Astrocyte of the spinal cord (primary cell): Measurements from ENCODE around the gene ERVFRD-1.

Experiments
- DNase-seq: peaks from one replicate; pipeline ENCODE4 v3.0.0; 2011; ENCODE audit warnings: low read depth, low spot score
- H3K4me3 ChIP-seq: 2 replicates; pipeline ENCODE4 v1.5.1; 2011; ENCODE audit warnings: low read depth, mild to moderate bottlenecking, low read length, moderate library complexity
- in situ Hi-C: cut with HindIII; loops from 2 replicates; pipeline ENCODE4 v1.10.0; 2017; ENCODE audit warnings: low sequenced_read_pairs
- TF ChIP-seq, protein P1 (sequence below): IDR thresholded peaks from 2 replicates; pipeline ENCODE4 v1.5.1; 2012; ENCODE audit warnings: low read depth, mild to moderate bottlenecking, low read length, inconsistent platforms

The ERVFRD-1 gene

DNA sequence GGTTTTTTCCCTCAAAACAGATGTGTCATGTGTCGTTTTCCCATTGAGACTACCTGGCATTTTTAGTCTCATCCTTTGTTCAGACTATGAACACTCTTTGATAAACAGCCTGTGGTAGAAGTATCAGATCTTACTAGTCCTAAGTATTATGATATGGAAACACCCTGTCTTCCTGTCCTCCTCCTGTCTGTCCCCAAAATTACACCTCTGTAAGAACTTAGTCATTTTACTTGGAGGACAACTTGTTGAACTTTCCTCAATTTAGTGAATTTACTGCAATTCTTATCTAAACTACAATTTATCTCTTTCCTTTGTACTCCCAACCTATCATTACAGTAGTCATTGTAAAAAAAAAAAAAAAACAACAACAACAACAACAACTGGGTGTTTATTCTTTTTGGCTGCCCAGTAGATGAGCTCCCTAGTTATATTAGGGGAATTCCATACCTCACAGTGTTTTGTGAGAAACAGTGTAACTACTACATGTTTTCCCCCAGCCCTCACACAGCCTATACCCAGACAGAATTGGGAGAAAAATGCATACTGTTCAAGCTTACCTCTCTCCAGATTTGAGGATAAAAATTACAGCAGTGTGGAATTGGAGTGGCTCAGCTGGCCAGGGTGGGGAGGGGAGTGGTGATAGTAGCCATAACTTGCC lies 18.5 kb upstream of the ERVFRD-1 start:
- H3K4me3 ChIP-seq: no peak overlapping the region
- TF ChIP-seq, protein P1, sequence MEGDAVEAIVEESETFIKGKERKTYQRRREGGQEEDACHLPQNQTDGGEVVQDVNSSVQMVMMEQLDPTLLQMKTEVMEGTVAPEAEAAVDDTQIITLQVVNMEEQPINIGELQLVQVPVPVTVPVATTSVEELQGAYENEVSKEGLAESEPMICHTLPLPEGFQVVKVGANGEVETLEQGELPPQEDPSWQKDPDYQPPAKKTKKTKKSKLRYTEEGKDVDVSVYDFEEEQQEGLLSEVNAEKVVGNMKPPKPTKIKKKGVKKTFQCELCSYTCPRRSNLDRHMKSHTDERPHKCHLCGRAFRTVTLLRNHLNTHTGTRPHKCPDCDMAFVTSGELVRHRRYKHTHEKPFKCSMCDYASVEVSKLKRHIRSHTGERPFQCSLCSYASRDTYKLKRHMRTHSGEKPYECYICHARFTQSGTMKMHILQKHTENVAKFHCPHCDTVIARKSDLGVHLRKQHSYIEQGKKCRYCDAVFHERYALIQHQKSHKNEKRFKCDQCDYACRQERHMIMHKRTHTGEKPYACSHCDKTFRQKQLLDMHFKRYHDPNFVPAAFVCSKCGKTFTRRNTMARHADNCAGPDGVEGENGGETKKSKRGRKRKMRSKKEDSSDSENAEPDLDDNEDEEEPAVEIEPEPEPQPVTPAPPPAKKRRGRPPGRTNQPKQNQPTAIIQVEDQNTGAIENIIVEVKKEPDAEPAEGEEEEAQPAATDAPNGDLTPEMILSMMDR: no peak
- in situ Hi-C loops: no loop called here
- no peak for DNase-seq

DNA sequence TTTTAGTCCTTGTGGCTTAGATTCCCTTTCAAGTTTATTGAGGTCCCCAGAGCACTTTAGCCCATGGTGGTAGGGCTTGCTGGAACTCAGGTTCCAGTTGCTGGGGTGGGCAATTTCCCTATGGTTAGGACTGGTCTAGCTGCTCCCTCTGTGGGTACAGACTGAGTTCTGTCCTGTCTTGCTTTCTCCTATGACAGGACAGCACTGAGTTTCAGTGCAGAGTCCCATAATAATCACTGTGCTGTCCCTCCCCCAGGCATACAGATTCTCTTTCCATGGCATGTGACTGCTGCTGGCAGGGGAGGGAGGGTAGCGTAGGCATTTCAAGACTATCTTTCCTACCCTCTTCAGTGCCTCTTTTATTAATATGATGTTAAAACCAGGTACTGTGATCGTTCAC lies 17.1 kb upstream of the ERVFRD-1 start:
- in situ Hi-C loops: no loop called here
- no peak overlapping the region for H3K4me3 ChIP-seq
- no peak for DNase-seq
- TF ChIP-seq, protein P1: no peak

DNA sequence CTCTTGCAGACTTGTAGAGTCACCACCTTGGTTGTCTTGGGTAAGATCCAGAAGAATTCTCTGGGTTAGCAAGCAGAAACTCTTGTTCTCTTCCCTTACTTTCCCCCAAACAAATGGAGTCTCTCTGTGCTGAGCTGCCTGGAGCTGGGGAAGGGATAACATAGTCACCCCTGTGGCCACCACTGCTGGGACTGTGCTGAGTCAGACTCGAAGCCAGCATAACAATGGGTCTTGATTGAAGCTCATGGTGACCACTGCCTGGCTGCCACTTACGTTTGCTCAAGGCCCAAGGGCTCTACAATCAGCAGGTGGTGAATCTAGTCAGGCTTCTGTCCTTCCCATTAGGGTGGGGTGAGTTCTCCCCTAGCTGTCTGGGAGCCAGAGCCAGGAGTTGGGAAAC lies 15.4 kb upstream of the ERVFRD-1 start:
- TF ChIP-seq, protein P1: no peak
- peak; percentile 71 for DNase-seq
- in situ Hi-C loops: no loop called here
- H3K4me3 ChIP-seq: no peak overlapping the region

DNA sequence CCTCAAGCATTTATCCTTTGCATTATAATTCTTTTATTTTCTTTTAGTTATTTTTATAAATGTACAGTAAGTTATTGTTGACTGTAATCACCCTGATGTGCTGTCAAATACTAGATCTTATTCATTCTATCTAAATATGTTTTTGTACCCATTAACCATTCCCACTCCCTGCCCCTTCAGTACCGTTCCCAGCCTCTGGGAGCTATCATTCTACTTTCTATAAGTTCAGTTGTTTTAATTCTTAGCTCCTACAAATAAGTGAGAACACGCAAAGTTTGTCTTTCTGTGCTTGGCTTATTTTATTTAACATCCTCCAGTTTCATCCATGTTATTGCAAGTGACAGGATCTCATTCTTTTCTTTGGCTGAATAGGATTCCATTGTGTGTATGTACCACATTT lies 12.5 kb upstream of the ERVFRD-1 start:
- DNase-seq: no peak
- TF ChIP-seq, protein P1: peak; percentile 16
- in situ Hi-C loops: no loop called here
- no peak overlapping the region for H3K4me3 ChIP-seq

DNA sequence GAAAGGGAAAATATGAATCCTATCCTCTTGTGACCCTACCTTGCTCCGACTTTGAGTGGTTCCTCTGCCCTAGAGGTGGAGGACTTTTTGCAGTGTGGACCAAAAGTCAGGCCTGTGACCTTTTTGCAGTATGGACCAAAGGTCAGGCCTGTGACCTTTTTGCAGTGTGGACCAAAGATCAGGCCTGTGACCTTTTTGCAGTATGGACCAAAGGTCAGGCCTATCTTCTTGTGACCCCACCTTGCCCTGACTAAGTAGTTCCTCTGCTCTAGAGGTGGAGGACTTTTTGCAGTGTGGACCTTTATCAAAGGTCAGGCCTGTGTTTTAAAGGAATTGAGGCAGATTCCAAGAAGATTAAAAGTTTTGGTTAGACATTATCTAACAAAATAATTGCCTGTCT lies 10.9 kb upstream of the ERVFRD-1 start:
- no peak for DNase-seq
- TF ChIP-seq, protein P1: no peak
- no peak overlapping the region for H3K4me3 ChIP-seq
- in situ Hi-C loops: no loop called here

DNA sequence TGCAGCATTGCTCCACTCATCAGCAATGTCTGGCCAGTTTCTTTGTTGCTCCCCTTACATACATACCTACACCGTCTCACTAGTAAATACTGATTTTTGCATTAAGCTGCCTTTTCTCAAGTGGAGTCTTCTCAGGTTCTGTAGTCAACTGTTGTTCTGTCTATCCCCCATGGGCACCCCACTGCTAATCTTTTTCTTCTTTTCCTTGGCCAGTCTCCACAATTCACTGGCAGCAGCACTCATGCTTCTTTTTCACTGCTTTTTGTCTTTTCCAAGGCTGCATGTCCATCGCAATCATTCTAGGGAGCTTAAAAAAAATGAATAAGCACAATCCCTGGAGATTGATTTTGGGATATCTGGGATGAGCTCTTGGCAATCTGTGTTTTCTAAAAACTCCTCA lies 10.3 kb upstream of the ERVFRD-1 start:
- DNase-seq: peak; percentile 53
- no peak overlapping the region for H3K4me3 ChIP-seq
- in situ Hi-C loops: no loop called here
- TF ChIP-seq, protein P1: no peak
